GM19240 (cell line): ENCODE data around the gene RRP7A.
"Not testable (repeated sequence)": the region's sequence is repeated elsewhere in the genome, so short reads cannot be mapped to it uniquely, and the experiment has no call there.

ENCODE experiments used
- DNase-seq: peaks from one replicate; pipeline ENCODE4 v3.0.0; 2011; ENCODE audit warnings: low spot score; ENCODE audit not compliant: insufficient read length

RRP7A gene

GRCh38 chr22:42519525-42520401 lies at the start of gene RRP7A:
TSS of gene RRP7A (minus strand) at chr22:42519796. CDS start at chr22:42519786, 10 bp downstream.
- peak; percentile 72 for DNase-seq

GRCh38 chr22:42567950-42568349 lies 48.4 kb upstream of the RRP7A start:
- not testable (repeated sequence) for DNase-seq

DNA sequence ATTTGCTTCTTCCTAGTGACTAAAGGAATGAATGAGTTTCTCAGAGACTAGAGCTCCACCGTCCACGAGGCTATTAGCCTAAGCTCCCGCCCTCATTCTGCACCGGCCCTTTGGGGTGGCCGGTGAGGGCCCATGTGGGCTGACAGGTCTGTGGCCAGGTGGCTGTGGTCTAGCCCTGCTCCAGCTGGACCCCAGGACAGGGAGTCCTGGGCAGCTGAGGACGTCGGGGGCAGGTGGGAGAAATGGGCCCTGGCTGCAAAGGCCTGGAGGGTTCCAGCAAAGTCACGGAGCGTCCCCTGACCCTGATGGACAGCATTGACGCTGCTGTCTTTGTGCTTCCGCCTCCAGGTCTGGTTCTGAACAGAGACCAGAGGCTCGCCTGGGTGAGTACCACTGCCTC lies 46.4 kb upstream of the RRP7A start:
- no peak for DNase-seq

DNA sequence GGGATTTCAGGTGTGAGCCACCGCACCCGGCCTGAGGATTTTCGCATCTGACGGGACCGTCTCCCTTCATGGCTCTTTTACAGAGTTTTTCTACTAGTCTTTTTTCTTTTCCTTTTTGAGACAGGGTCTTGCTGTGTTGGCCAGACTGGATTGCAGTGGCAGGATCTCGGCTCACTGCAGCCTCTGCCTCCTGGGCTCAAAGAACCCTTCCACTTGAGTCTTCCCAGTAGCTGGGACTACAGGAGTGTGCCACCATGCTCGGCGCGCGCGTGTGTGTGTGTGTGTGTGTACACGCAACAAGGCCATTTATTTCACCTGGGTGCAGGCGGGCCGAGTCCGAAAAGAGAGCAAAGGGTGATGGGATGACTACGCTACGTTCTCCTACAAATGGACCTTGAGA lies 45.1 kb upstream of the RRP7A start:
- no peak for DNase-seq

GRCh38 chr22:42563943-42564342 lies 44.3 kb upstream of the RRP7A start:
- not testable (repeated sequence) for DNase-seq

- DNase-seq: no peak
These were observed 43.1 kb upstream of the RRP7A start for GRCh38 chr22:42562684-42563083.

GRCh38 chr22:42562279-42562678 lies 42.7 kb upstream of the RRP7A start:
- DNase-seq: peak; percentile 38

DNA sequence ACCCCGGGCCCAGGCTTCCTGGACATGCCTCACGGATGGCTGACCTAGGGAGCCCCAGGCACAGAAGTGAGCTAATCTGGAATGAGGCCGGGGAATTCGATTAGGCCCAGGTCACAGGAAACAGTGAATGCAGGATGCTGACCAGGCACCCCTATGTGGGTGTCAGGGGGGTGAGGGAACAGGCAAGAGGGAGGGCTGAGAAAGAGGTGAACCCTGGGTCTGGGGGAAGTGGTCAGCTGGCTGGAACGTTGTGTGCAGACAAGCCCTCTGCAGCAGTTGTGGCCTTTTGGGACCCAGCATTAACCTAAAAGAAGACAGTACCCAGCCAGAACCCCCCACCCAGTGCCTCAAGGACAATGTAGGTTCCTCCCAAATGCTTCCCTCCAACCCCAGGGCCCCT lies 42.3 kb upstream of the RRP7A start:
- no peak for DNase-seq

GRCh38 chr22:42560781-42561180 lies 41.2 kb upstream of the RRP7A start:
- no peak for DNase-seq

DNA sequence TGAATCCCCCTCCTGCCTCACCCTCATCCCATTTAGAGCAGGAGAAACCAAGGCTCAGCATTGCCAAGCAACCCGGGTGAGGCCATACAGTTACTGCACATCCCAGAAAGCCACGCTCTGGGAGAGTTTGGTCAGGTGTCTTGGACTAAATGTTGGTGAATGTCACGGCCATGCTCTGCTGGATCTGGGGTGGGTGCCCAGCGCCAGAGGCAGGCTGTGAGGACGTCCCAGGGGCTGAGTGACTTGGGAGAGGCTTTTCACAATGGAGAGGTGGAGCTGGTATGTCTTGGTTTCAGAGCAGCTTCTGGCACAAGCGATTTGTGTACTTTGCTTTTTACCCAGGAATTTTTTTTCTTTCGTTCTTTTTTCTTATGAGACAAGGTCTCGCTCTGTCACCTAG lies 40.8 kb upstream of the RRP7A start:
- no peak for DNase-seq

DNA sequence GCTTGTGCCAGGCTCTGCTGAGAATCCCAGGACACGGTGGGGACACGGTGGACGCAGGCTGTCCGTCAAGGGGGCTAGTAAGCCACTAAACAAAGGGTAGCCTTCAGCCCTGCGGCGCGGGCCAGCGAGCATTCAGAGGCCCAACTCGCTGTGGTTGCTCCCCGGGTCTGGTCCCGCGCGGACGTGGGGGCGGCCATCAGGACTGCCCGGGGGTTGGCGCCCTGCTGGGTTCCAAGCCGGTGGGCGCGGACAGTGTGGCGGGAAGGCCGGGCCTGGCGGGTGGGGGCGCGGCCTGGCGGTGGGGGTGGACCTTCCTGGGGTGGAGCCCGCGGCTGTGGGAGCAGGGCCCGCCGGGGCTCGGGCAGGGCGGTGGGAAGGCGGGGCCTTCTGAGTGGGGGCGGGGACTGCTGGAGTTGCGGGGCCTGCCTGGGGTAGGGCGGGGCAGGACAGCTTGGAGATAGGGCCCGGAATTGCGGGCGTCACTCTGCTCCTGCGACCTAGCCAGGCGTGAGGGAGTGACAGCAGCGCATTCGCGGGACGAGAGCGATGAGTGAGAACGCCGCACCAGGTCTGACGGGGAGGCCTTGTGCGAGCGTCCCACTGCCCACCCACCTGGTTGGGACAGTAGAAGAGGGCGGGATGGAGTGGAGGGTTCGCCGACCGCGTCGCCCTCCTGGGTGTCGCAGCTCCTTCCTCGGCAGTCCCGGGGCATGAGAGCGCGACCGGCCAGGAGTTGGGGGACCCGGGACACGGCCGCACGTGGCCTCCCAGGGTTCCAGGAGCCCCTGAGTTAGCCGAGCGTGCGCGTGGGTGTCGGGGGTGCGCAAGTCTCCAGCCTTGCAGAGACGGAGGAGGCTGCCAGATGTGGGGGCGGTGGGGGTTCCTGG lies 34.1 kb upstream of the RRP7A start, which contains the start of gene SERHL2:
SERHL2 (plus strand) TSS at position 482 of the 887 bp plus-strand sequence; CDS start at position 547, 65 bp downstream.
- DNase-seq: peak; percentile 41

GRCh38 chr22:42552294-42552647 lies 32.7 kb upstream of the RRP7A start:
- not testable (repeated sequence) for DNase-seq

- DNase-seq: no peak
These were observed 29.9 kb upstream of the RRP7A start for GRCh38 chr22:42549331-42550060.

DNA sequence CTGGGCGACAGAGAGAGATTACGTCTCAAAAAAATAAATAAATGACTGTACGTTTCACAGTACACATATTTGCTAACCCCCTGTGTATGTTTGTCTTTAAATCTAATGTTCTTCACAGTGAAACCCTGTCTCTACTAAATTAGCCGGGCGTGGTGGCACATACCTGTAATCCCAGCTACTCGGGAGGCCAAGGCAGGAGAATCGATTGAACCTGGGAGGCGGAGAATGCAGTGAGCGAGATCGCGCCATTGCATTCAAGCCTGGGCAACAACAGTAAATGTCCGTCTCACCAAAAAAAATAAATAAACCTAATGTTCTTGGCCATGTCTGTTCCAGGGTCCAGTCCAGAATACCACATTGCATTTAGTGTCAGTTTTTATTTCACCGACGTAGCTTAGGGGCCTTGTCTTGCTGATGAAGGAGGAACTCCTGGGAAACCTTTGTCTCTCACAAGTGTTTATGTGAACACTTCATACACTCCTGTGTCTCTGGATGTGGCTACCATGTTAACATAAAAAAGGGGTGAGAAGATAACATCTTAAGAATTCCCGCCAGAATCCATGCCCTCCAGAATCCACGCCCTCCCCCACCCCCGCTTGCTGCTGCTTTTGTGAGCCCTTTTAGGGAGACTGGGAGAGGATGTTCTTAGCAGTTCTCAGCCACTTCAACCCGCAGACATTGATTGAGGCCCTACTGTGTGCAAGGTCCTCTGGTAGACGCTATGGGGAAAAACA lies 29.2 kb upstream of the RRP7A start:
- no peak for DNase-seq

DNA sequence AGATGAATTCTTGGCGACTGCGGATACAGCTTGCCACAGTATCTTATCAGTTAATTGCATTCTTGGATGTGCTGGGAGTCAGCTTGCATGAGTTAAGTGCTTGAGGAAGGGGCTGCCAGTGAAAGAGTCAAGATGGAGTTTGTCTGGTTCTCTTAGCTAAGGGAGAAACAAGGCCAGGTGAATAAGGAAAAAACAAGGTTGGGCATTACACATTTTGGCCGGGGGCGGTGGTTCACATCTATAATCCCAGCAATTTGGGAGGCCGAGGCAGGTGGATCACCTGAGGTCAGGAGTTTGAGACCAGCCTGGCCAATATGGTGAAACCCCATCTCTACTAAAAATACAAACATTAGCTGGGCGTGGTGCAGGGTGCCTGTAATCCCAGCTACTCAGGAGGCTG lies 28.5 kb upstream of the RRP7A start:
- DNase-seq: not testable (repeated sequence)

DNA sequence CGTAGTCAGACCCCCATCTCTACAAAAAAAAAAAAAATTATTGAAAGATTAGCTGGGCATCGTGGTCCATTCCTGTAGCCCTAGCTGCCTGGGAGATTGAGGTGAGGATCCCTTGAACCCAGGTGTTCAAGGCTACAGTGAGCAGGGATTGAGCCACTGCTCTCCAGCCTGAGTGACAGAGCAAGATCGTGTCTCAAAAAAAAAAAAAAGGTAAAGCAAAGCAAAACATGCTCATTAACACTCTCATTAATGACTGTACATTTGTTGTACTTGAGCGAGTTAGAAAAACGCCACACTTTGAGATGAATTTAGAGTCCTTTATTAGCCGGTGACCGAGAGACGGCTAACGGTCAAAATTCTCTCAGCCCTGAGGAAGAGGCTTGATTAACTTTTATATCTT lies 28.0 kb upstream of the RRP7A start:
- no peak for DNase-seq

- DNase-seq: no peak
These were observed 25.1 kb upstream of the RRP7A start for GRCh38 chr22:42544686-42545085.

GRCh38 chr22:42539236-42539771 lies 19.7 kb upstream of the RRP7A start:
- not testable (repeated sequence) for DNase-seq

- DNase-seq: not testable (repeated sequence)
These were observed 17.7 kb upstream of the RRP7A start for GRCh38 chr22:42537199-42537831.

- not testable (repeated sequence) for DNase-seq
These were observed 17.0 kb upstream of the RRP7A start for GRCh38 chr22:42536634-42537033.
